Esophagus squamous epithelium (tissue), 4 donors: ENCODE results near the gene SLAIN2.

Source experiments
- CTCF ChIP-seq, 6 experiments: fragments of 450-650 bp in 4 of 6; fragments of 200-600 bp in 2 of 6; sonication (generic) in 2 of 6; IDR thresholded peaks; one replicate each; pipeline ENCODE4 v1.5.1; 2016 to 2019; ENCODE audit warnings: antibody characterized with exemption in 6 of 6, mild to moderate bottlenecking in 4 of 6, moderate library complexity in 4 of 6
- POLR2A ChIP-seq, 4 donors: fragments of 450-650 bp; IDR thresholded peaks; one replicate each; pipeline ENCODE4 v1.6.1; 2017; ENCODE audit warnings: antibody characterized with exemption in 4 of 4, mild to moderate bottlenecking in 4 of 4, moderate library complexity in 3 of 4

- TF ChIP-seq CTCF (IDR thresholded peaks at IDR 0.05) (no peak), POLR2A (IDR thresholded peaks at IDR 0.05) (no peak)
These were observed 59.1 kb downstream of the SLAIN2 start for GRCh38 chr4:48400416-48400815.
